Measurements from ENCODE around the gene CLASP1. TPM values are rescaled to one million over a fixed set of nuclear protein-coding genes. Genes with fewer than 3 reads are reported as not detected.

Gene CLASP1
- total RNA-seq, 2 experiments from 2014 or later, result 58.0 to 58.5 TPM

GRCh38 chr2:121350402-121350775 is 298.9 kb downstream of the CLASP1 start:
- Histone ChIP-seq H3K4me3 (ENCODE audit: low read length) (no peak overlapping the region), H3K4me1 (ENCODE audit: insufficient read depth, low read length) (no peaks in the 10 kb centered on the region), H3K9me3 (ENCODE audit: control insufficient read depth in 1 of 2, insufficient read depth in 1 of 2, low read length in 2 of 2) (no peaks in the 10 kb centered on the region), H3K27ac (ENCODE audit: low read depth in 1 of 2, low read length in 2 of 2) (no peak overlapping the region), H3K27me3 (ENCODE audit: control insufficient read depth in 1 of 2, insufficient read depth in 2 of 2, low read length in 2 of 2) (no peaks in the 10 kb centered on the region), H3K36me3 (ENCODE audit: insufficient read depth, low read length) (peaks cover 91% of the 10 kb centered on the region)
- H3K27ac Mint-ChIP-seq, result no peak overlapping the region
- CTCF ChIA-PET, result no interaction called here
- POLR2A ChIA-PET, result no interaction called here
- H3K36me3 Mint-ChIP-seq (ENCODE audit: low read depth), result peaks cover 91% of the 10 kb centered on the region
- DNase-seq, result no peak
- H3K9me3 Mint-ChIP-seq, result no peaks in the 10 kb centered on the region
- no peaks in the 10 kb centered on the region for H3K27me3 Mint-ChIP-seq
- no peaks in the 10 kb centered on the region for H3K4me1 Mint-ChIP-seq (ENCODE audit: low read depth)
- ATAC-seq (ENCODE audit: poor library complexity), result no peak
- intact Hi-C loops (cut with DNase I, micrococcal nuclease), result no loop called here
- no peak for TF ChIP-seq CTCF (IDR thresholded peaks at IDR 0.05)
- no peak overlapping the region for H3K4me3 Mint-ChIP-seq

DNA sequence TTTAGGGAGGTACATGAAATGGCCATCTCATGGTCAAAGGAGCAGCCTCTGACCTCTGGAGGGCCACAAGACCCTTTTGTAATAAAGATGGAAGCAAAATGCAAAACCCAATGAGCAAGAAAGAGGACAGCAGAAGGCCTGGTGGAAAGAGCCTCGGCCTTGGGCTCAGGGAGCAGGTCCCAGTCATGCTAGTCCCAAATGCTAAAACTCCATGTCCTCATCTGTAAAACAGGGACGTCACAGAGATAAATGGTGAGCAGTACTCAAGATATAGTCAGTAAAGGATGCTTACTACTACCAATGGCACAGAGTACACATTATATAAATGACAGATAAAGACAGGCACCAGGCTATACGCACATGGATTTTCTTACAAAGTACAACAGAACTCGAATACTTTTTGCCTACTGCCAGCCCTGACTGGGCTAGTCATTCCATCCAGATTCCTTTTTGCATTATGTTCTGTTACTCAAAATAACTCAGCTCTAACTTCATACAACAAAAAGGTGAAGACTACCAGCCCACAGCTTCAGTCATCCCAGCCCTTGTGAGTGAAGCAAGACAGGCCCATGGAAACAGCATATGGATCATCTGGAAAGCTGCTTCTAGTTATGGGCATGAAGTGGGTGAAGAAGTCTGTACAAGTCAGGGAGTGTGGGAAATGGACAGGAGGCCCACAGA is 299.4 kb downstream of the CLASP1 start:
- ChIA-PET POLR2A (no interaction called here), CTCF (no interaction called here)
- no peaks in the 10 kb centered on the region for H3K27me3 Mint-ChIP-seq
- intact Hi-C loops (cut with DNase I, micrococcal nuclease), result no loop called here
- Histone ChIP-seq H3K4me1 (ENCODE audit: insufficient read depth, low read length) (no peaks in the 10 kb centered on the region), H3K36me3 (ENCODE audit: insufficient read depth, low read length) (peaks cover 95% of the 10 kb centered on the region), H3K4me3 (ENCODE audit: low read length) (no peak overlapping the region), H3K9me3 (ENCODE audit: control insufficient read depth in 1 of 2, insufficient read depth in 1 of 2, low read length in 2 of 2) (no peaks in the 10 kb centered on the region), H3K27me3 (ENCODE audit: control insufficient read depth in 1 of 2, insufficient read depth in 2 of 2, low read length in 2 of 2) (no peaks in the 10 kb centered on the region), H3K27ac (ENCODE audit: low read depth in 1 of 2, low read length in 2 of 2) (no peak overlapping the region)
- no peaks in the 10 kb centered on the region for H3K4me1 Mint-ChIP-seq (ENCODE audit: low read depth)
- H3K36me3 Mint-ChIP-seq (ENCODE audit: low read depth), result peaks cover 93% of the 10 kb centered on the region
- H3K9me3 Mint-ChIP-seq, result no peaks in the 10 kb centered on the region
- TF ChIP-seq CTCF (IDR thresholded peaks at IDR 0.05), result no peak
- ATAC-seq (ENCODE audit: poor library complexity) (no peak), DNase-seq (no peak)
- H3K27ac Mint-ChIP-seq, result no peak overlapping the region
- no peak overlapping the region for H3K4me3 Mint-ChIP-seq

DNA sequence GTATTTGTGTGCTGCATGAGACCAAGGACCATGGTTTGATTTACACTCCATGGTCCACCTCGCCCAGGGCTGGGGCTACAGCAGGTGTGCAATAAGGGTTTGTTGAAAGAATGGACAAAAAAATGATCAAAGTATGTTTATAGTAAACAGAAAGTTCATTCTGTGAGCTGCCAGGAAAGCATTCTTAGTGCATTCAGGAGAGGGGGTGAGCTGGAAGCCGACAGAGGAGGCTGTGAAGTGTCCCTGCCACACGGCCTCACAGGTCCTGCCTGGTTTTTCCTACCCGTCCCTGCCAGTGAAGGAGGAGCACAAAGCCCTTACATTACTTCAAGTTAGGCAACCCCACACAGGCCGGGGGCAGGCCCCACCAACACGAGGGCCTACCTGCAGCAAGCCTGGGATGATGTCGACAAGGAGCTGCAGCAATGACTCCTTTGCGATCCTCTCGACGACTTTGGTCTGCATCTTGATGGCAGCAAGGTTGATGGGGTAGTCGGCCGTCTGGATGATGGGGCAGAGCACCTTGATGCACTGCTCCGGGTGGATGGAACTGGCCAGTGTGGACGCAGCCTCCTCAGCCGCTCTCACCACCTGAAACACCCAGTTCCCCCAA is 301.0 kb downstream of the CLASP1 start:
- no peak overlapping the region for H3K27ac ChIP-seq (ENCODE audit: low read depth in 1 of 2, low read length in 2 of 2)
- peaks cover 87% of the 10 kb centered on the region for H3K36me3 ChIP-seq (ENCODE audit: insufficient read depth, low read length)
- no peaks in the 10 kb centered on the region for H3K9me3 Mint-ChIP-seq
- H3K27me3 ChIP-seq (ENCODE audit: control insufficient read depth in 1 of 2, insufficient read depth in 2 of 2, low read length in 2 of 2), result no peaks in the 10 kb centered on the region
- no peak for ATAC-seq (ENCODE audit: poor library complexity)
- no peaks in the 10 kb centered on the region for H3K4me1 ChIP-seq (ENCODE audit: insufficient read depth, low read length)
- ChIA-PET POLR2A (no interaction called here), CTCF (no interaction called here)
- no peak overlapping the region for H3K27ac Mint-ChIP-seq
- no peaks in the 10 kb centered on the region for H3K4me1 Mint-ChIP-seq (ENCODE audit: low read depth)
- H3K4me3 ChIP-seq (ENCODE audit: low read length), result no peak overlapping the region
- intact Hi-C loops (cut with DNase I, micrococcal nuclease), result no loop called here
- no peak for DNase-seq
- peaks cover 89% of the 10 kb centered on the region for H3K36me3 Mint-ChIP-seq (ENCODE audit: low read depth)
- no peak overlapping the region for H3K4me3 Mint-ChIP-seq
- no peaks in the 10 kb centered on the region for H3K27me3 Mint-ChIP-seq
- no peak for TF ChIP-seq CTCF (IDR thresholded peaks at IDR 0.05)
- H3K9me3 ChIP-seq (ENCODE audit: control insufficient read depth in 1 of 2, insufficient read depth in 1 of 2, low read length in 2 of 2), result no peaks in the 10 kb centered on the region

All from CD4-positive, alpha-beta T cell (primary cell).